GM12872 (cell line): Measurements from ENCODE around the gene PTPRG.

ENCODE experiments used
- TF ChIP-seq, protein P1 (sequence below): IDR thresholded peaks from 3 replicates; pipeline ENCODE4 v1.5.1; 2011; ENCODE audit warnings: low read depth, mild to moderate bottlenecking, low read length, moderate library complexity; ENCODE audit not compliant: insufficient read depth

The PTPRG gene

DNA sequence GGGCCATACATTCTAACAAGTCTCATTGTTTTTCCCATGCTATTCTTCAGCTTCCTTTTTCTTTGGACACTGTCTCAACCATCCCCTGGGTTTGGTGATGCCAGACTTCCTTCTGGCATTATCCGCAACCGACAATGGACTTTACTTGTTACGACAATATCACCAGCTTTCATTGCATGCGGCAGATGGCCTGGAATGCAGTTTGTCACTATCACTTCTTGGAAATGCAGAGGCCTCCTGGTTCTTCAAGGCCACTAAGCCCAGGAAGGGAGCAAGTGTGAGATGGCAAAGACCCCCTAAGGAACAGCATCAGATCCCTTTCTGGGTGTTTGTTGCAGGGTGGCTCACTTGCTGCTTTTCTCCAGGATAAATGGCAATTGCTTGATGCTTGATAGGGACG, 128.6 kb downstream of the PTPRG start:
- TF ChIP-seq, protein P1, sequence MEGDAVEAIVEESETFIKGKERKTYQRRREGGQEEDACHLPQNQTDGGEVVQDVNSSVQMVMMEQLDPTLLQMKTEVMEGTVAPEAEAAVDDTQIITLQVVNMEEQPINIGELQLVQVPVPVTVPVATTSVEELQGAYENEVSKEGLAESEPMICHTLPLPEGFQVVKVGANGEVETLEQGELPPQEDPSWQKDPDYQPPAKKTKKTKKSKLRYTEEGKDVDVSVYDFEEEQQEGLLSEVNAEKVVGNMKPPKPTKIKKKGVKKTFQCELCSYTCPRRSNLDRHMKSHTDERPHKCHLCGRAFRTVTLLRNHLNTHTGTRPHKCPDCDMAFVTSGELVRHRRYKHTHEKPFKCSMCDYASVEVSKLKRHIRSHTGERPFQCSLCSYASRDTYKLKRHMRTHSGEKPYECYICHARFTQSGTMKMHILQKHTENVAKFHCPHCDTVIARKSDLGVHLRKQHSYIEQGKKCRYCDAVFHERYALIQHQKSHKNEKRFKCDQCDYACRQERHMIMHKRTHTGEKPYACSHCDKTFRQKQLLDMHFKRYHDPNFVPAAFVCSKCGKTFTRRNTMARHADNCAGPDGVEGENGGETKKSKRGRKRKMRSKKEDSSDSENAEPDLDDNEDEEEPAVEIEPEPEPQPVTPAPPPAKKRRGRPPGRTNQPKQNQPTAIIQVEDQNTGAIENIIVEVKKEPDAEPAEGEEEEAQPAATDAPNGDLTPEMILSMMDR, result no peak

DNA sequence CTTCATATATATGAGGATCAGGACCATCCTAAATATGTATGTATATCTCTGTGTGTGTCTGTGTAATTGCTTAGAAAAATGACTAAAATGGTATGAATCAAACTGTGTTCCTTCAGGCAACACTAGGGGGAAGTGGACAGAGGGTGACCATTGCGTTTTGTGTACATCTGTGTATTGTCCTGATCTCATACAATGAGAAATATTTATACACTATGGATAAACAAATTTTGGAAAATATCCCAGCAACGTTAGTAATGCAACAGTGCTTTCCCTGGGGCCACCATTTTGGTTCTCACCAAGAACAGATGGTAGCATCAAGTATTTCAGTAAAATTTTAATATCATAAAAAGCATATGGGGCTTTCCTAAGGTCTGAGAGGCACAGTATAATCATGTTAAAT, 130.1 kb downstream of the PTPRG start:
- TF ChIP-seq, protein P1, result no peak

DNA sequence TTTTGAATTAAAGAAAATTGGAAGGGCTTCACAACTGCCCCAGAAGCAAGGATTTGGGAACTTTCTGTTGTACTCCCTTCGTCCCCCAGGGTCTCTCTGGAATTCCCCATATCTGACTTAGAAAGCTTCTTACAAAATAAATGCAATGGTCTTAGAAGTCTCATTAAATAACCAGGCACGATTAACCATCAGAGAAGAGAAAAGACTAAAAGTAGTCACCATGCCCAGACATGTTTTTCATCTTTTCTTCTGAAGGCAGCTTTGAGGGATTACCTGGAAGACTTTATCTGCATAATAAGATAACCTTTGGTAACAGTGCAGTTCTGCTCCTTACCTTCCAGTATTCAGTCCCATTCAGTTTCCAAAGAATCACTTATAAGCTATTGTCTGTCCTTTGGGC, 135.9 kb downstream of the PTPRG start:
- TF ChIP-seq, protein P1, result no peak

DNA sequence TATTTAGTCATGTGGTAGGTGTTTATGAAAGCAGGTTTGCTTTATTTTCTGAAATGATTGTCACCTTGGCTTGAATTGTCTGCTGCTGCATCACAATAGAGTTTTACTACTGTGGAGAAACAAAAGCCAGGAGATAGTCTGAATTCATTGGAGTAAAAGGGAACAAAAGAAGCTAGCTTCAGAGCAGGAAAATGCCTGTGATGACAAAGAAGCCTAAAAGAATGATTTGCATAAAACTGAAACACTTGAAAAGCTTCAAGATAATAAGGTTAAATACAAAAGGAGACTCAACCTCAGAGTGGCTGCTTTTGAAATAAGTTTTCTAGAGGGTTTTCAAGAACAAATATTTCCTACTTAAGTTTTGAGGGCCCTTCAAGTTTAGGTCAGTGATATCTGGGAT, 138.3 kb downstream of the PTPRG start:
- TF ChIP-seq, protein P1, result no peak

DNA sequence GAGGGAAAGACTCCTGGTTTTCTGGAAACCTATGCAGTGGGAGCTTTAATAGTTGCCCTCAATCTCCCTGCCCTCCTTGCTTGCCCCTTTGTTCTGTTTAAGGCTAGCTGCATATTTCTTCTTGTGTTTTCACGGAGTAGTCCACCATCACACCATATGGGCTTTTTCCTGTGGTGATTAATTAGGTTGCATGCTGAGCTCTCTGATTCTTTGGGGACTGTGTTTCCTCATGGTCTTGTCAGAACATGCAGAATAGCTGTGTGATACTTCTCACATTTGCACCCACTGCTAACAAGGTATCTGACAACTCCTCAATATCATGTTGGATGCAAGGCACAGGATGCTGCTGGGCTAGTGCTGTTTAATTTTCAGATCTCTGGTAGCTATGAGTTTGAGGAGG, 139.6 kb downstream of the PTPRG start:
- TF ChIP-seq, protein P1, result no peak

DNA sequence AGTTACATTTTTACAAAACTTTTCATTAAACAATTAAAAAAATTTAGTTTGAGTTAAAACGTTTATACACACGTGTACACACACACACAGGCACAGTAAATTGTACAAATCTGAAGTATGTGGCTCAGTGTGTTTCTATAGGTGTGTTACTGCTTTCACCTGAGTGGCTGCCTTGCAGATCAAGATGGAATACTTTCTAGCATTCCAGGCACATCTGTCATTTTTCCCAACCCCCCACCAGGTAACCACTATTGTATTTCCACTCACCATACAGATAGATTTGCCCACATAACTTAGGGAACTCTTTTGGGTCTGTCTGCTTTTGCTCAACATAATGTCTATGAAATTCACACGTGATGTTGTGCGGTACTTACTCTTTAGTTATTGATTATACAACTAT, 141.1 kb downstream of the PTPRG start:
- TF ChIP-seq, protein P1, result no peak

DNA sequence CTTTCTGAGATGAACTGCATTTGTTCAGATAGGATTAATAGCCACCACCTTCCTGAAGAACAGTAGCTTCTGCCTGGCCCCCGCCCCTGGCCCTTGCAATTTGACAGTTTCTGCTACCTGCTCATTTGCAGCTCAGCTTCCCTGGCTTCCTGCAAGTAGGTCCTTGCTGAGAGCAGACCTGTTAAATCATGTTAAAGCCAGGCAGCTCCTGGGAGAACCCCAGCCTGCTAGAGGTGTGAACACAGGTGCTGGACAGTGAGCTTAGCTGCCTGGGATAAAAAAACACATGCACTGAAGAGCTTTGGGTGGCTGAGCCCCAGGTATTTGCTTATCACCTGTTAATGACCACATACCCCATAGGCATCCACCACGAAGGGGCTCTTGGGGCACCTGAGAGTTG, 143.4 kb downstream of the PTPRG start:
- TF ChIP-seq, protein P1, result no peak

DNA sequence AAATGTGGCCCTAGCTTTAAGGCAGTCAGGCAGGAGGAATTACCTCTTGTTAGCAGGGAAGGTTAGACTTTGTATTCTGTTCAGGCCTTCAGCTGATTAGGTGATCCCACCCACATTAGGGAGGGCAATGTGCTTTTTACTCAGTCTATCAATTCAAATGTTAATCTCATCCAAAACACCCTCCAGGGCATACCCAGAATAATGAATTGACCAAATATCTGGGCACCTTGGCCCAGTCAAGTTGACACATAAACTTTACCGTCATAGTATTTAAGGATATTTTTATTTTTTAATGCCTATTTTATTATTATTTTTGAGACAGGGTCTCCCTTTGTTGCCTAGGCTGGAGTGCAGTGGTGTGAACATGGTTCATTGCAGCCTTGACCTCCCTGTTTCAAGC, 146.1 kb downstream of the PTPRG start:
- TF ChIP-seq, protein P1, result no peak
